Non-pigmented ciliary epithelial cell (primary cell): ENCODE results near the gene PKP1.

Experiments used
- DNase-seq: peaks from one replicate; pipeline ENCODE4 v3.0.0-alpha.2; 2010; ENCODE audit warnings: low read depth

The PKP1 gene

GRCh38 chr1:201369209-201369608 lies 85.9 kb downstream of the PKP1 start:
- no peak for DNase-seq

- no peak for DNase-seq
These were observed 87.2 kb downstream of the PKP1 start for GRCh38 chr1:201370500-201370899.

GRCh38 chr1:201371276-201371675 lies 88.0 kb downstream of the PKP1 start:
- DNase-seq = no peak

- no peak for DNase-seq
These were observed 88.5 kb downstream of the PKP1 start for GRCh38 chr1:201371792-201372191.

GRCh38 chr1:201374364-201374763 lies 91.1 kb downstream of the PKP1 start:
- DNase-seq = no peak

- no peak for DNase-seq
These were observed 91.9 kb downstream of the PKP1 start for GRCh38 chr1:201375169-201375568.

- DNase-seq = no peak
These were observed 92.8 kb downstream of the PKP1 start for GRCh38 chr1:201376107-201376463.

- no peak for DNase-seq
These were observed 93.4 kb downstream of the PKP1 start for GRCh38 chr1:201376464-201377374.

- no peak for DNase-seq
These were observed 94.3 kb downstream of the PKP1 start, which contains the start of gene TNNT2 for GRCh38 chr1:201377611-201378092. Gene TNNT2, minus strand, starts transcription at chr1:201377680. Its CDS starts 4,426 bp downstream, at chr1:201373254.

- no peak for DNase-seq
These were observed 95.5 kb downstream of the PKP1 start for GRCh38 chr1:201378804-201379203.

- no peak for DNase-seq
These were observed 96.5 kb downstream of the PKP1 start for GRCh38 chr1:201379733-201380242.

GRCh38 chr1:201381130-201381529 lies 97.8 kb downstream of the PKP1 start:
- DNase-seq = no peak
